DOHH2 (cell line): ENCODE data around the gene DYNC1I2.

Experiments used
- H3F3A ChIP-seq: fragments of 200-600 bp; sonication (generic), shearing (Covaris generic); 2 replicates; pipeline ENCODE4 v1.6.0; 2016; ENCODE audit warnings: antibody characterized with exemption, mild to moderate bottlenecking; ENCODE audit not compliant: control insufficient read depth, insufficient read depth
- H3K27ac ChIP-seq: fragments of 200-600 bp; sonication (generic); 2 replicates; pipeline ENCODE4 v1.5.1; 2014; ENCODE audit warnings: low read depth, mild to moderate bottlenecking, low read length, moderate library complexity
- H3K27me3 ChIP-seq: fragments of 200-600 bp; sonication (generic); 2 replicates; pipeline ENCODE4 v1.6.1; 2014; ENCODE audit warnings: mild to moderate bottlenecking, low read length, mixed read lengths; ENCODE audit not compliant: control insufficient read depth
- H3K36me3 ChIP-seq: fragments of 200-600 bp; sonication (generic); 2 replicates; pipeline ENCODE4 v1.6.1; 2014; ENCODE audit warnings: mild to moderate bottlenecking, low read length, moderate library complexity, mixed read lengths; ENCODE audit not compliant: control insufficient read depth
- H3K4me1 ChIP-seq: fragments of 200-600 bp; sonication (generic); 2 replicates; pipeline ENCODE4 v1.6.1; 2014; ENCODE audit warnings: mild to moderate bottlenecking, low read length, mixed read lengths; ENCODE audit not compliant: control insufficient read depth
- H3K4me2 ChIP-seq: fragments of 200-600 bp; sonication (generic); 2 replicates; pipeline ENCODE4 v1.6.0; 2014; ENCODE audit warnings: mild to moderate bottlenecking, low read length, moderate library complexity
- H3K4me3 ChIP-seq: fragments of 200-600 bp; sonication (generic); 2 replicates; pipeline ENCODE4 v1.5.1; 2014; ENCODE audit warnings: mild to moderate bottlenecking, low read length, mixed read lengths
- H3K79me2 ChIP-seq: fragments of 200-600 bp; sonication (generic); 2 replicates; pipeline ENCODE4 v1.6.1; 2014; ENCODE audit warnings: mild to moderate bottlenecking, low read length, mixed read lengths; ENCODE audit not compliant: control insufficient read depth
- H3K9me2 ChIP-seq: fragments of 200-600 bp; sonication (generic); replicated peaks from 2 replicates; pipeline ENCODE4 v1.6.1; 2014; ENCODE audit warnings: mild to moderate bottlenecking, low read length, mixed read lengths; ENCODE audit not compliant: control insufficient read depth
- H3K9me3 ChIP-seq: fragments of 200-600 bp; sonication (generic); 2 replicates; pipeline ENCODE4 v1.6.1; 2014; ENCODE audit warnings: antibody characterized with exemption, low read length, mixed read lengths; ENCODE audit not compliant: control insufficient read depth, insufficient read depth
- H4K20me1 ChIP-seq: fragments of 200-600 bp; sonication (generic); 2 replicates; pipeline ENCODE4 v1.6.0; 2014; ENCODE audit warnings: low read depth, mild to moderate bottlenecking, antibody characterized with exemption, low read length, moderate library complexity; ENCODE audit not compliant: control insufficient read depth, insufficient read depth
- EZH2phosphoT487 ChIP-seq: fragments of 200-600 bp; sonication (generic); IDR thresholded peaks from 2 replicates; pipeline ENCODE4 v1.6.1; 2017; ENCODE audit warnings: borderline replicate concordance, mild to moderate bottlenecking, antibody characterized with exemption, low read length, moderate library complexity, mixed read lengths
- TF ChIP-seq, protein P1 (sequence below): fragments of 200-600 bp; sonication (generic); IDR thresholded peaks from one replicate; pipeline ENCODE4 v1.5.1; 2014; ENCODE audit warnings: antibody characterized with exemption, mild to moderate bottlenecking, low read depth, low read length; ENCODE audit not compliant: poor library complexity, severe bottlenecking

Gene DYNC1I2

DNA sequence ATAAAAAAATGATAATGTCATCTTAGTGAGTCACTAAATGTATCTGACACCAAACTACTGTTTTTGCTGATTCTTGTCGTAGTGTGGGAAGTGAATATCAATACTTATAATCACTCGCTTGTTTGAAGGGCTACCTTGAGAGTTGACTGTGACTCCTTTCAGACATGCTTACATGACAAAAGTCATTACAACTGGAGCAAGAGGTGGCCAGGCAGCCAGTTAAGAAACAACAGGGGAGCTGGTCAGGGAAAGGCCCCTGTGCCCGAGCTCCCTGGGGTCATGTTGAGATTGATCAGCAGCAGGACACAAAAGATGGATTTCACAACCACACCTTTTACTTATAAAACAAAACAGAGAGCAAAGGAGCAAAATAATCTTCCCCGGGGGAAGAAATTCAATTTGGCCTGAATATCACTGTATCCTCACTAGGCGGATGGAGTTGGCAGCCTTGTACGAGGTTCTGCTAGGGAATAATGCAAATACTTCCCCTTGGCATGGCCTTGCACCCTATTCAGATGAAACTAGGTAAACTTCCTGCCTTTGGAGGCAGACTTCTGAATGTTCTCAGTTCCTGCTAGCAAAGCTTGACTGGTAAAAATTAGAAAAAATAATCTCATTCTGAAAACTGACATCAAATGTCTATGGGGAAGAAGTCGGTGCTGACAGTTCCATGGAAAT, 101.2 kb downstream of the DYNC1I2 start:
- TF ChIP-seq EZH2phosphoT487 = no peak
- Histone ChIP-seq H3K4me2 (no peak overlapping the region), H3K9me2 (no peaks in the 10 kb centered on the region), H3K4me3 (no peak overlapping the region), H3K36me3 (peaks cover 57% of the 10 kb centered on the region), H3K27me3 (no peaks in the 10 kb centered on the region), H3K4me1 (no peaks in the 10 kb centered on the region), H3K9me3 (no peaks in the 10 kb centered on the region), H3K27ac (no peak overlapping the region), H3K79me2 (no peaks in the 10 kb centered on the region), H4K20me1 (no peaks in the 10 kb centered on the region), H3F3A (no peaks in the 10 kb centered on the region)

- H3K9me3 ChIP-seq = no peaks in the 10 kb centered on the region
- peaks cover 50% of the 10 kb centered on the region for H3K36me3 ChIP-seq
Measured at GRCh38 chr2:171789956-171790355, 102.7 kb downstream of the DYNC1I2 start.

GRCh38 chr2:171791361-171791760, 104.1 kb downstream of the DYNC1I2 start:
- Histone ChIP-seq H3K4me1 (no peaks in the 10 kb centered on the region), H3K27me3 (no peaks in the 10 kb centered on the region), H3K4me3 (no peak overlapping the region), H3K36me3 (peaks cover 42% of the 10 kb centered on the region), H3K9me3 (no peaks in the 10 kb centered on the region), H3K79me2 (no peaks in the 10 kb centered on the region), H3K4me2 (no peak overlapping the region), H4K20me1 (no peaks in the 10 kb centered on the region), H3F3A (no peaks in the 10 kb centered on the region), H3K27ac (no peak overlapping the region), H3K9me2 (no peaks in the 10 kb centered on the region)
- TF ChIP-seq, protein P1, sequence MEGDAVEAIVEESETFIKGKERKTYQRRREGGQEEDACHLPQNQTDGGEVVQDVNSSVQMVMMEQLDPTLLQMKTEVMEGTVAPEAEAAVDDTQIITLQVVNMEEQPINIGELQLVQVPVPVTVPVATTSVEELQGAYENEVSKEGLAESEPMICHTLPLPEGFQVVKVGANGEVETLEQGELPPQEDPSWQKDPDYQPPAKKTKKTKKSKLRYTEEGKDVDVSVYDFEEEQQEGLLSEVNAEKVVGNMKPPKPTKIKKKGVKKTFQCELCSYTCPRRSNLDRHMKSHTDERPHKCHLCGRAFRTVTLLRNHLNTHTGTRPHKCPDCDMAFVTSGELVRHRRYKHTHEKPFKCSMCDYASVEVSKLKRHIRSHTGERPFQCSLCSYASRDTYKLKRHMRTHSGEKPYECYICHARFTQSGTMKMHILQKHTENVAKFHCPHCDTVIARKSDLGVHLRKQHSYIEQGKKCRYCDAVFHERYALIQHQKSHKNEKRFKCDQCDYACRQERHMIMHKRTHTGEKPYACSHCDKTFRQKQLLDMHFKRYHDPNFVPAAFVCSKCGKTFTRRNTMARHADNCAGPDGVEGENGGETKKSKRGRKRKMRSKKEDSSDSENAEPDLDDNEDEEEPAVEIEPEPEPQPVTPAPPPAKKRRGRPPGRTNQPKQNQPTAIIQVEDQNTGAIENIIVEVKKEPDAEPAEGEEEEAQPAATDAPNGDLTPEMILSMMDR = no peak
- no peak for TF ChIP-seq EZH2phosphoT487

More at GRCh38 chr2:171789956-171790355, 102.7 kb downstream of the DYNC1I2 start:
- no peaks in the 10 kb centered on the region for H4K20me1 ChIP-seq
- no peak for TF ChIP-seq EZH2phosphoT487
- TF ChIP-seq, protein P1 = no peak
- no peaks in the 10 kb centered on the region for H3K4me1 ChIP-seq
- H3K9me2 ChIP-seq = no peaks in the 10 kb centered on the region
- H3K79me2 ChIP-seq = no peaks in the 10 kb centered on the region
- no peak overlapping the region for H3K4me3 ChIP-seq
- H3K27ac ChIP-seq = no peak overlapping the region
- H3K27me3 ChIP-seq = no peaks in the 10 kb centered on the region
- no peaks in the 10 kb centered on the region for H3F3A ChIP-seq
- no peak overlapping the region for H3K4me2 ChIP-seq

DNA sequence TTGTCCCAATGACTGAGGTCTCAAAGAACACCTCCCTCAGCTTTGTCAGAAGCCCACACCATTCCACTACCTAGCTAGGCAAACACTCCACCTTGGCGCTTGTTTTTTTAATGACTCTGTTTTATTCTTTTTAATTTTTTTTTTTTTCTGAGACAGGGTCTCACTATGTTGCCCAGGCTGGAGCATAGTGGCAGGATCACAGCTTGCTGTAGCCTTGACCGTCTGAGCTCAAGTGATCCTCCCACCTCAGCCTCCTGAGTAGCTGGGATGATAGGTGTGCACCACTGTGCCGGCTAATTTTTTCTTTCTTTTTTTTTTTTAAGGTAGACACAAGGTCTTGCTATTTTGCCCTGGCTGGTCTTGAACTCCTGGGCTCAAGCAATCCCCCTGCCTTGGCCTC, 104.9 kb downstream of the DYNC1I2 start:
- Histone ChIP-seq H3K79me2 (no peaks in the 10 kb centered on the region), H4K20me1 (no peaks in the 10 kb centered on the region), H3K9me3 (no peaks in the 10 kb centered on the region), H3K27me3 (no peaks in the 10 kb centered on the region), H3F3A (no peaks in the 10 kb centered on the region), H3K4me1 (no peaks in the 10 kb centered on the region), H3K9me2 (no peaks in the 10 kb centered on the region), H3K36me3 (peaks cover 34% of the 10 kb centered on the region), H3K27ac (no peak overlapping the region), H3K4me2 (no peak overlapping the region), H3K4me3 (no peak overlapping the region)
- TF ChIP-seq, protein P1 = no peak
- no peak for TF ChIP-seq EZH2phosphoT487
